Measurements from ENCODE around the gene KAZN.

Gene KAZN

DNA sequence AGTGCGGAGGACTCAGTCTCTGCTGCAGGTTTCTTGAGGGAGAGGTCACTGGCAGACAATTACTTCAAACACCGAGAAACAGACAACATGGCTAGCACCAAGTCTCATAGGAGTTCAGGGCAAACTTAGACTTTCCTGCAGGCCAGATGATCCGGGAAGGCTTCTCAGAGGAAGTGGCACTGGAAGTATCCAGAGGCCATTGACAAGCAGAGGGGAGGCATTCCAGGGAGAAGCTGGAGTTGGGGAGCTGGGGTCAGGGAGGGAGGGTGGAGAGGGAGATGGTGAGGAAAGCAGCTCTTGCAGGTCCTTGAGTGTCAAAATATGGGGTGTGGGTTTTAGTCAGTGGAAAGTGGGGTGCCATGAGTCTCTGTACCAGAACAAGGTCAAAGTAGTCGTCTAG lies 147.9 kb downstream of the KAZN start:
- no peak for DNase-seq

DNA sequence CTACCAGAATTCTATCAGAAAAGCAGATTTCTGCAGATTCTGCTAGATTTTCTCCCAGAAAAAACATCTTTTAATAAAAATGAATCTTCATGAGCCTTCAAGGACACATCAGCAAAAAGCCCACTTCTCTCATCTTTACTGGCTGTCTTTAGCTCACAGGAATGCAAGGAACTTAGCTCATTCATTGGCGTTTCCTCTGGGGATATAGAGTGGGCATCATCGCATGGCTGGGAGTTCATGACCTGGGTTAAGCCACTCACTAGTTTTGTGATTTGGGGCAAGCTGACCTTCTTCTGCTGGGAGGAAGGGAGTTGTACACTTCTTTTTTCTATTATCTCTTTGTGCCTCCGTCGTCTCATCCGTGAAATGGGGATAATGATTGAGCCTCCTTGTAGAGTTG lies 149.7 kb downstream of the KAZN start:
- no peak for DNase-seq

DNA sequence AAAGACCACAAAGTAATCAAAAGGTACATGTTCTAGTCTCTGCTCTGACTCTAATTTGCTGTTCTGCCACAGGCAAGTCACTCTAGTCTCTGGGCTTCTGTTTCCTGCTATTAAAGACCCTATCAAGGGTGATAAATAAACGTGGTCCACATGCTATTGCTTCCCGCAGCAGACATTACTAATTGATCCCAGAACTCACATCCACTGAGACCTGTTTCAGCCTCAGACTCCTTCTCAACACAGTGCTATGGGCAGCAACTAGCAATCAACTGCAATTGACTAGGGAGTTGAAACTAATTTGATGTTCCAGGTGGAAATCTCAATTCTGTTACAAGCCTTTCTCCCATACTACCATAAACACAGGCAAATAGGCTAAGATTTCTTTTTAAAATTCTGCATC lies 150.5 kb downstream of the KAZN start:
- DNase-seq = no peak

DNA sequence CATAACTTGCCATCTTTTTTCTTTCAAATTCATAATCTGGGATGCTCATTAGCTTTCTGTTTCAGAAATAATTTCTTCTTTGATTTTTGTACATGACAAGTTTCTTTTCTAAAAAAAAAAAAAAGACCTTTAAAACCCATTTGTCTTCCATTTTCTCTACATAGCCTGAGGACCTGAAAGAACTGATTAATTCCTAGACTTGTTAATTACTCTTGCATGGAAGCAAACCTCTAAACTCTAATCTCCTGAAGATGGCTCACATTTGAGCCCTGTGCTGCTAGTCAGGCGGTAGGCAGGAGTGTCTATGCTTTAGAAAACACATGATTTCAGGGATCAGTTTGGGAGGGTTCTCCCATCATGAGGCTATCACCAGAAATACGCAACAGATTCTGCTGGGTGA lies 152.0 kb downstream of the KAZN start:
- no peak for DNase-seq

DNA sequence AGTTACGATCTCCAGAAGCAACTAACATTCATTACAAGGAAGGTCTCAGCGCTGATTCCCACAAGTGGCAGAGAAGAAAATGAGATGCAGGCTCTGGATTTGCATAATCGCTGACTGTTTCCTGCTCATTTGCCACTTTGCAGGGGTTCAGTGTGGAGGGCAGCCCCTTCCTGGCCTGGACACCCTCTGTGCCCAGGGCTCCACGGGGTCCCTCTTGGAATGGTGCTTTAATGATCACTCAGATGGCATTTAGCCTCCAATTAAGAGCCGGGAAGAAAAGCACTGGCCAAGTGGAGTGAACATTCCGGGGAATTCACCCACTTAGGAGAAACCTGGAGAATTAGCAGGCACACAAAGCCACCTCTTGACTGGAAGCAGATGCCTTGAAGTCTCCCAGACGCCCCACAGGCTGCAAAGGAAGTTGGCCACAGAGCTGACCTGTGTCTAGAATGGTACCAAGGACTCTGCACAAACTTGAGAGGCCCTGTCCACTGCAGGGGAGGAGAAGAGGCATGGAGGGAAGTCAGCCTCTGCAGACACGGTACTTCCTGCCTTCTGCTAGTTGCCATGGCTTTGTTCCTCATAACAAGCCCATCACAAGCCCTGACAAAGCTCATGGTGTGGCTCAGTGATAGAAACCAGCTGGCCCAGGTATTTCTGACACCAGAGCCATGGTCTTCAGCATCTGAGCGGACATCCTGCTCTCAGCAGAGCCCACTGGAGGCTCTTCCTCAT lies 157.2 kb downstream of the KAZN start:
- no peak for DNase-seq

DNA sequence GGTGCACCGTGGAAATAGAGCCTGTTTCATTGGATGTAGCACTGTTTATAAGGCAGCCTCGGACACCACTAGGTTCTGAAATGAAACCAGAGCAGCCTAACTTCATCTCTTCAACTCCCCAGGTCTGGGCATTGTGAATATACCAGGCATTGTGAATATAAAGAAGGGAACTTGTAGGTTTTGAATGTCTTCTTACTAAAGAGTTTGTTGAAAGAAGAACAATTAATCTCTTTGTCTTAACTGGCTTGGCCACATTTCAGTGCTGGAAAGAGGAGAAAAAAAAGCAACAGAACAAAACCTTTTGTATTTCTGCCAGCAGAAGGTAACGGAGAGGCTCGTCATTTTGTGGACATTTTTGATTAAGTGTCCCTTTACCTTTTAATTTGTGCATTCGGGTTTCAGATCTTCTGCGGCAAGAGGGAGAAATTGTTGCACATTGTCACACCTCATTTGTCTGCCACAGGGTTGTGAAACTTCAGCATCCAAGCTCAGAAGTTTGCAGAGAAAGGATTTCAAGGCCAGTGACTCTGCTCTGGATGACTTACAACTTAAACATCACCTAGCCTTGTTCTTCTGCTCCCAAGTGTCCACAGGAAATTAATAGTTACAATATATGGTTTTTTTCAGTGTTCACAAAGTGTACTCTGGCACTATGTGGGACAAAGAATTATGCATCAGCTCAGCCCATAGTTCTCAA lies 158.3 kb downstream of the KAZN start:
- no peak for DNase-seq

DNA sequence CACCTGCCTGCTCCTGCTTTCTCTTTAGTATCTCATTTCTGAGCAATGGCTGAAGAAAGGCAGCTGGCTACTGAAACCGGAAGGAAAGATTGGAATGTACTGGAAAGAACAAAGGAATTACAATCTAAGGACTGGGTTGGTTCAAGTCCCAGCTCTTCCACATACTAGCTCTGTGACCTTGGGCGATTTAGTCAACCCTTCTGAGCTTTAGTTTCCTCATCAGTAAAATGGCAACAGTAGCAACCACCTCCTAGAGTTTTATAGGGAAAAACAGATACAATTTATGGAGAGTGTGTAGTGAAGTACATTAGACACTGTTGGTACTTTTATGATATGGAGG lies 158.8 kb downstream of the KAZN start:
- DNase-seq = no peak

DNA sequence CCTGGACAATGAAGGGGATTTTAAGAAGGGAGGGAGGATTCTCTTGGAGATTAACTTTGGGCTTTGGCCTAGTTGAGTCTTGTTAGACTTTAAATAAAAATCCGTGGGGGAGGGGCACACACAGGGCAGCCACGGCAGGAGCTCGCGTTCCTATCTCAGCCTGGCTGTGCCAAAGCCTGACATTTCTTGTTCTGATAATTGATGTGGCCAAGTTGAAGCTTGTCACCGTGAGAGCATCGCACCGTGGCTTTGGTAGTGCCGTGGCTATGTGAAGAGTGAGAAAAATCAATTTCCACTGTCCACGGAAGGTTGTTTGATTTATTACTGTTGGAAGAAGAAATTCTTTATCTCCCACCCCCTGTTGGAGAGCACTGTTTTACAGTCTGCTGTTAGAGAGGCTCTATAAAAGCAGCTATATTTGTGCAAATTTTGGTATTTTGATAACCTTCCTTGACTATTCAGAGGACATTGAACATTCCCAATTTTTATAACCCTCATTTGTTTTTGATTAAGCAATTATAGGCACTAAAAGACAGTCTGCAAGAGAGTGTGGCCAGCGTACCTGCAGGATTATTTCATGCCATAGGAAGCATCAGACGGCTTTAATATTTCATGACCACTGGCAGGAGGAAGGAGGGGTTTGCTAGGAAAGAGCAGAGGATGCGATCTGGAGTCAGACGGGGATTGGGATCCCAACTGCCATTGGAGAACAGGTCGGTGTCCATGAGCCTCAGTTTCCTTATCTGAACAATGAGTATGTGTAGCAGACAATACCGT lies 160.7 kb downstream of the KAZN start:
- DNase-seq = no peak

DNA sequence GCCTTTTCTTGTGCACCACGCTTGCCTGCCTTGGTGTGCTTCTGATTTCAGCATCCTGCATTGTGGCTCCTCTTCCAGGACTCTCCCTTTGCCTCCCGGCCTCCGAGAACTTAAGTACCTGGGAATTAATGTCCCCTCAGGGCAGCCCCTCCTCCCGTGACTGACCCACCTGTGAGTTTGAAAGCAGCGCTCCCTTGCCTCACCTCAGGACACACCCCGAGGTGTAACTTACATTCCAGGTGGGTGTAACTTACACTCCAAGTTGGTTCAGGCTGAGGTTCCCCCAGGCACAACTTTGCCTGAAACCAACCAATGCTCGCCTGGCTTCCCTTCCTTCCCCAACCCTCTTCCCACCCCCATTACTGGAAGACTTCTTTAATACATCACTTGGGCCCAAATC lies 161.4 kb downstream of the KAZN start:
- DNase-seq = no peak

DNA sequence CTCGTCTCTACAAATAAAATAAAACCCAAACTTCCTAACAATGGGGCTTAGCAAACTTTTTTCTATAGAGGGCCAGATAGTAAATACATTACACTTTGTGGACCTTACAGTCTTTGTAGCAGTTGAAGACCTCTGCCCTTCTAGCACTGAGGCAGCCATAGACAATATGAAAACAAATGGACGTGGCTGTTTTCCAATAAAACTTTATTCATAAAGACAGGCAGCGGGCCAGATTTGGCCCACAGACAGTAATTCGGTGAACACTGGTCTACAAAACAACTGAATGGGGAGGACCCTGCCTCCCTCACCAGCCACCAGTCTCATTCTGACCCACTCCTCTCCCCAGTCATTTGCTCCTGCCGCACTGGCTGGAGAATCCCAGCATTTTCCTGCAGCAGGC lies 162.3 kb downstream of the KAZN start:
- no peak for DNase-seq

DNA sequence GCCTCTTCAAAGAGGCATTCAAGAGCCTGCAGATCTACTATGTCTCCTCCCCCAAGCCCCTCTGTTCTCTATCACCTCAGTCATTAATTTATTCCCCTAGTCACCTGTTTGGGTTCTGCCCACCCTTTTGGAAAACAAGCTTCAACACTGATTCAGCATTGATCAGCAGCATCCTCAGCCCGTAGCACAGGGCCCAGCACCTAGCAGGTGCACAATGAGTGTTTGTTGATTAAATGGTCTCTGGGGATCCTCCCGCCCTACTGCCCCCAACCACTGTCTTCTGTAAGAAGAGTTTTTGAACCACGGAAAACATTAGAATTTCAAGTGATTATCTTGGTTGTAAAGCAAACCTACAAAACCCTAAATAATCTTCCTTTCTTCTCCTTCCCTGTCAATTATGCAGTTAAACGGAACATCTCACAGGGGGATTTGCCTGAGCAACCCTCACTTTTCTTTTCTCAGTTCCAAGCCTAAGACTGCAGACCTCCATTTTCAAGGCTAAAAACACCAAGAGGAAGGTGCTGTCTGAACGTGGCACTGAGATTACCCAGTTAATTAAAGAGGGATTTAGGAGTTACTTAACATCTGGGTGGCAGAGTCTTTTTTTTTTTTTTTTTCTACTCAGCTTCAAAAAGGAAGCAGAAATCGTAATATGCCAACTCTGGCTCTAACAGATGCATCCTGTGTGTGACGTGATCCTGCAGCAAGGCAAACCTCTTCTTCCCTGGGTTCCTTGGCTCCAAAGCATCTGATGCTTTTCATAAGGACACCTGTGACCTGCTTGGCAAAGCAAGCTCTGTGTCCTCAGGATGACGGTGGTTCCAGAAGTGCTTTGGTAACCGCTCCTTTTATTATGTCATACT lies 163.0 kb downstream of the KAZN start:
- no peak for DNase-seq

DNA sequence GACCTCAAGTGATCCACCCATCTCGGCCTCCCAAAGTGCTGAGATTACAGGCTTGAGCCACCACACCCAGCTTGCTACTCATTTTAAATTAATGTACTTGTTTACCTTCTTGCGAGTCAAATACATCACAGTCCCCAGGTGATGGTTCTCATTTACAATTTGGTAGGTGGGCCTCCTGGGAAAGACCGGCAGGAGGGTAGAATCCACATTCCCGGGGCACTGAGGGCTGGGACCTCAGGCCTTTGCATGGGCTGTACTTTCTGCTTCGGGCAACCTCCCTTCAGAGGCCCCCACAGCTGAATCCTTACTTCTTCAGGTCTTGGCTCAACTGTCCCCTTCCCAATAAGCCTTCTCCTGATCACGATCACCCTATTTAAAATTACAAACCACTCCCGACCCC lies 165.5 kb downstream of the KAZN start:
- no peak for DNase-seq

DNA sequence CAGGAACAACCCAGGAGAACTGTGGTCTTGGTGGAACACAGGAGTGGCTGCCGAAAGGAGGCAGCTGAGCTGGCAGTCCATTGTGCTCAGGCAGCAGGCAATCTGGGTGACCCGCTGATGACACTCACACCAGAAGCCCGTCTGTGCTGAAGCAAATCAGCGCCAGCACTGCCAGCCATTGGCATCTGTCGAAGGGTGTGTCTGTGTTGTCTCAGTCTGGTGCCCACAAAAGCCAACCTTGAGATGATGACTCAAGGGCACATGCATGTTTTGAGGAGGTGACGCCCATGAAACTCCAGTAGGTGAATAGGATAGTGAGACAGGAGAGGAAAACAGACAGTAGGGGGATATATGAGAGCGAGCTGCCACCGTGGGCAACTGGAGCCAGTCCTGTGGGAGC lies 167.3 kb downstream of the KAZN start:
- no peak for DNase-seq

DNA sequence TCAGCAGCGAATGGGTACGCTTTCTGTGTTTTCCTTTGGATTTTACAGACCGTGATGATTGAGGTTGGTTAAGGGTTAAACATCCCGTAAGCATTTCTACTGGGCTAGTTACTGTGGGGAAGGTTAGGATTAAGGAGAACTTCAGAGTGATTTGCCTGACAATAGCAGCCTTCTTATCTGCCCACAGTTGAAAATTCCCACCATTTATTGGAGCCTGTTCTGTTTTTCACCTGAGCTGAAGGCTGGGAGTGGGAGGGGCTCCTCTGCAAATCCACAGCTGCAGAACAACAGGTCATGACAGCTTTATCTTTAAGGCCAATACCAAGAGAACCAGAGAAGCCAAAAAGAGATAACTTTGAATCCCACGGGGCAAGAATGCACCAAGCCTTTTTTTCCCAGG lies 168.6 kb downstream of the KAZN start:
- DNase-seq = no peak

DNA sequence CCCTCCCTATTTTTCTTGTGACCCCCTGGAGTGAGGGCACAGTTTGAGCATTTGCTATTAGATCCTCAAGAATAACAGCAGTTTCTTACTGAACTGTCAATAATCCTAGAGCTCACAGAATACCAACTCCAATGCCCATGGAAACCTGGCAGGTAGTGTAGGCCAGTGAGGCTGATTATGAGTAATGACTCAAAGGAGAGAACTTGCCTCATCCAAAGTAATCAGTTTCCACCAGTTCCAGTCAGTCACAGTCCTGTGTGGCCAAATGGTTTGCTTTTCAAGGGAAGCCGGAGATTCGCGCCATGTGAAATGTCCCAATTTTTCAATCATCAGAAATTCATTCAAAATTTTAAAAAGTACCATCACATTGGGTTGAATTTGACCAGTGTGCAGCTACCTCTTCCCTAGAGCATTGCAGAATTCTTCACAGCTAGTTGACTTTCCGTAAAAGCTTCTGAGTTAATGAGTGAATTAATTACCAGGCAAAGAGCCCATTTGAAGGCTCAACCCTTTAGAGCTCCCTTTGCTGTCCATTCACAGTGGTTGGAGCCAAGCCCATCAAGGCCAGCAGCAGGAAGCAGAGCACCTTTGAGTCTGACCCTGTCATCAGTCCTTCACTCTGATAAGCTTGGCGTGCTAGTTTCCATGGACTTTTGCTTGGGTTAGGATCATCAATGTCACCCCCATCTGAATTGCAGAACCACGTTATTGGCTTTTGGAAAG lies 170.3 kb downstream of the KAZN start:
- DNase-seq = no peak

DNA sequence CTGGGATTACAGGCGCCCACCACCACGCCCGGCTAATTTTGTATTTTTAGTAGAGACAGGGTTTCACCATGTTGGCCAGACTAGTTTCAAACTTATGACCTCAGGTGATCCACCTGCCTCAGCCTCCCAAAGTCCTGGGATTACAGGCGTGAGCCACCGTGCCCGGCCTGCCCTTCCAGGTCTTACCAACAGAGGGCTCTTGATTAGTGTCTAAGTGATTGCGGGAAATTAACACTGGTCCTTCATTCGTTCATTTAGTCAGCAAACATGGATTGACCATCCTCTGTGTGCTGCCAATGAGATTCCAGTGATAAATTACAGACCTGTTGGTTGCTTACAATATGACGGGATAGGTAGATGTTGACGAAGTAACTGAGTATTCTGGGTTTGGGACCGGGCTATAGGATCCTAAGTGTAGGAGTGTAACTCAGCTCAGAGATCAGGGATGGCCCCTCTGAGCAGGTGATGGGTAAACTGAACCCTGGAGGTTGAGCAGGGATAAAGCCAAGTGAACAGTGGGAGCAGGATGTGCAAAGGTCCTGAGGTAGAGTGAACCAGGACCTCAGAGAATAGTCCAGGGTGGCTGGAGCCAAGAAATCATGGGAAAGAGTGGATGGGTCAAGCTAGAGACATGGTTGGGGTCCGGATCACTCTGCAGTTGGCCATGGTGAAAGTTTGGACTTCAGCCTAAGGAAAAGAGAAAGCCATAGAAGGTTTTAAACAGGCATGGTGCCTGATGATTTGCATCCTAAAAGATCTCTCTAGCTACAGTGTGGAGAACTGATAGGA lies 171.2 kb downstream of the KAZN start:
- DNase-seq = no peak

DNA sequence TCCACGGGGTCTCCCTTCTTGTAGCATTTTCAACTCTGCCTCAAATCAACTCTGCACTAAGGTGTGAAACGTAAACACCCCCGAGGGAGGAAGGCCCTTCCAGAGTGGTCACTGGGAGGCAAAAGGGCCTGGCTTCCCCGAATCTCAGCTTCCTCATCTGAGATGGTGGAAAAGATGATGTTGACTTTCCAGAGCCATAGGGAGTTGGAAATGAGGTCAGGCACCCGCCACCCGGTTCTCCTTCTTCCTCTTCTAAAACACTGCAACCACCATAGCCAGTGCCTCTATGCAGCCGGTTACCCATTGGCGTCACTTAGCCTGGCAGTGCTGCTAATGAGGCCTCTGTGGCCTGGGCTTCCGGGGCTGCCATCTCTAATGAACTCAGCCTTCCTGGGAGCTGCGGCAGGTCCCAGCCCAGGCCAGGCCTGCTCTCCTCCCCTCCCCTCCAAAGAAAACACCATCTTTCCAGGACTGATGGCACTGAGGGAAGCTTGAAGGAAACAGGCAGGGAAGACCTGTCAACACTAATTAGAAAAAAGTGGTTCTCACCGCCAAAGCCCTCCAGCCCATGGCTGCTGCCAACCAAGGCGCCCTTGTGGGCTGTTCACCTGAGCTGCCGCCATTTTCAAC lies 175.0 kb downstream of the KAZN start:
- no peak for DNase-seq

DNA sequence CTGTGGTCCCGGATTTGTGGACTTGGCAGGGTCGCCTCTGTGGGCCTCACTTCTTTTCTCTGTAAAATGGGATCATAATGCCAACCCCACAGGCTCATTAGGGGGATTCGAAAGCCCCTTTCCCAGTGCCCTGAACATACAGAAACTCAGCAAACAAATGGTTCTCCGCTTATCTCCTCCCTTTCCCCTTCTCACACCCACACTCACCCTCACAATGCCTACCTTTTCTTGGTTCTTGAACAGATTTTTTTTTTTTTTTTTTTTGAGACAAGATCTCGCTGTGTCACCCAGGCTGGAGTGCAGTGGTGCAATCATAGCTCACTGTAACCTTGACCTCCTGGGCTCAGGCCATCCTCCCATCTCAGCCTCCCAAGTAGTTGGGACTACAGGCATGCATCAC lies 175.7 kb downstream of the KAZN start:
- no peak for DNase-seq

DNA sequence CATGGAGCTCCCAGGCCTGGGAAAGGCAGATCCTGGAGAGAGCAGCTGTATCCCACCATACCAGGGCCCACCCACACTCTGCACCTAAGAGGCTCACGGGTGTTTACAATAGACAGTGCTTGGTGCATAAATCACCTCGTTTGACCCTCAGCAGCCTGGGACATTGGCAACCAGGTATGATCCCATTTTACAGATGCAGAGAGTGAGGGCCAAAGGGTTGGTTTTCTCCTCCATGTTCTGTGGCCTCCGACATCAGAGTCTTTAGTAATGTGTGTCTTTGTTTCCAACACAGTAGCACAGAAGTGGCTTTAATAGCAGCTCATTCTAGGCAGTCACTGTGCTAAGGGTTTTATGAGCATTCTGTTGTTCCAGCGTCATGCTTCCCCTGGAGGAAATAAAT lies 176.5 kb downstream of the KAZN start:
- no peak for DNase-seq

DNA sequence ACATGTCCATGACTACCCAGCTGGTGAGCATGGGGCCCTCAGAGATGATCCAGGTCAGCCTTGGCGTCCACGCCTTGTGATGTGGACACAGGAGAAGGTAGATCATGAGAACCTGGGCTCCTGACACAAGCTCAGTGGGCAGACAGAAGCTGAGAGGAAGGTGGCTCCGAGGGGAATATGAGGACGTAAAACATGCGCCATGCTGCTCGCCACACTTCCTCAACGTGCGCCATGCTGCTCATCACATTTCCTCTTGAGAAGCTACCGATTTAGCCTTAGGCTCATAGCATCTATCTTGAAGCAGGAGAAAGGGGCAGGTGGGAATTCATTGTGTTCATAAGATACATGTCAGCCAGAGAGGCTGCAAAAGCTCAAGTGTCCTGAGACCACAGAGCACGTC lies 176.9 kb downstream of the KAZN start:
- no peak for DNase-seq

Measured in central memory CD4-positive, alpha-beta T cell (primary cell).